ENCODE results near the gene B4GALNT3. TPM values are rescaled to one million over a fixed set of nuclear protein-coding genes. Genes with fewer than 3 reads are reported as not detected.

The B4GALNT3 gene
- total RNA-seq (2022; extraction: Qiagen RNA extraction; ENCODE audit: low read depth), result 0.43 to 1.0 TPM (median 0.64 TPM) in 5 replicates

DNA sequence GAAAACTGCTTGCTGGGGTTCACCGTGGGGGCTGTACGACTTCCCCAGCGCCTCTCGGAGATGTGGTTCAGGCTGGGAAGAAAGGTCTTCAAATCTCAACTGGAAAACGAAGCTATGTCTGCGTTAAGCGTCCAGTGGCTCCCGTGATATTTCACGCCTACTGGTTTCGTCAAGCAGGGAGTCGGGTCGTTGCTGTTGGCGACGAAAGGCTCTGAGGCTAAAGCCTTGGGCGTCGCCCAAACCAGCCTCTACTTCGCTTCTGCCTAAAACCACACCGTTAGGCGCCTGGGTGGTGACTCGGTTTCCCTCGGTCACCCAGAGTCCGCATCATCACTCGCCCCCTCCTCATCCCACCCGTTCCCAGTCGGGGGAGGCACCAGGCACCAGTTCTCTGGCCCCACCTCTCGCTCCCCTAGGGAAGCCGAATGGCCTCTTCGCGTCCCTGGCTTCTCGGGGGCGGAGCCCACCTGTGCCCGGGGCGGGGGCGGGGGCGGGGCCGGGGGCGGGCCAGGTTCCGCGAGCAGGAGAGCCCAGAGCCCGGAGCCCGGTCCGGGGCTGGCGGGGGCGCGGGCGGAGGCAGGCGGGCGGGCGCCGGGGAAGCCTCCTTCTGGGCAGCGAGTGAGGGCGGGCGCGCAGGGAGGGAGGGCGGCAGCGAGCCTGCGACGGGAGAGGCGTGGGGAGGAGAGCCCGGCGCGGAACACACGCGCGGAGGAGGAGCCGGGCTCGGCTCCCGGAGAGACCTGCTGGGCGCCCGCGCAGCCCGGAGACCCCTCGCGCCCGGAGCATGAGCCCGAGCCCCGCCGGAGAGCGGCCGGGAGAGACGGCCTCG, at the start of gene B4GALNT3:
B4GALNT3 (plus strand) TSS at position 510 of the 829 bp plus-strand sequence. CDS start 438 bp downstream, outside the sequence.

Other genes starting within 250 kb of the B4GALNT3 start
- 0.89 to 1.5 TPM (median 1.3 TPM) in 5 replicates for gene SLC6A12, start 245.8 kb upstream of the B4GALNT3 start, total RNA-seq (2022; extraction: Qiagen RNA extraction; ENCODE audit: low read depth)
- 0.11 to 0.62 TPM (median 0.37 TPM) in 5 replicates for gene SLC6A13, start 197.1 kb upstream of the B4GALNT3 start, total RNA-seq (2022; extraction: Qiagen RNA extraction; ENCODE audit: low read depth)
- gene KDM5A, start 70.6 kb upstream of the B4GALNT3 start, total RNA-seq (2022; extraction: Qiagen RNA extraction; ENCODE audit: low read depth), result 17.2 to 22.2 TPM (median 20.6 TPM) in 5 replicates
- gene CCDC77, start 58.3 kb upstream of the B4GALNT3 start, total RNA-seq (2022; extraction: Qiagen RNA extraction; ENCODE audit: low read depth), result 12.5 to 15.9 TPM (median 15.6 TPM) in 5 replicates
- gene NINJ2, start 203.5 kb downstream of the B4GALNT3 start, total RNA-seq (2022; extraction: Qiagen RNA extraction; ENCODE audit: low read depth), result 0.37 to 0.69 TPM (median 0.49 TPM) in 5 replicates